Endometrial microvascular endothelial cells (primary cell): ENCODE results near the gene TSC22D4. TPM values are rescaled to one million over a fixed set of nuclear protein-coding genes. Genes with fewer than 3 reads are reported as not detected.

ENCODE experiments used
- in situ Hi-C: cut with HindIII; loops from 2 replicates; pipeline ENCODE4 v1.10.0; 2017; ENCODE audit warnings: low sequenced_read_pairs, low pct_unique_long_range_greater_than_20kb; ENCODE audit errors: inconsistent ontology term
- total RNA-seq: library from RNA; depleted of rRNA; stranded (reverse); fragments of >200 nt; gene quantifications from one replicate; pipeline ENCODE4 v1.2.3, GENCODE V29; 2015; ENCODE audit errors: inconsistent ontology term

TSC22D4 gene
- total RNA-seq, 1 donor from 2014 or later = 60.7 TPM

- in situ Hi-C loops = no loop called here
These were observed 45.8 kb downstream of the TSC22D4 start for GRCh38 chr7:100433276-100433591.

DNA sequence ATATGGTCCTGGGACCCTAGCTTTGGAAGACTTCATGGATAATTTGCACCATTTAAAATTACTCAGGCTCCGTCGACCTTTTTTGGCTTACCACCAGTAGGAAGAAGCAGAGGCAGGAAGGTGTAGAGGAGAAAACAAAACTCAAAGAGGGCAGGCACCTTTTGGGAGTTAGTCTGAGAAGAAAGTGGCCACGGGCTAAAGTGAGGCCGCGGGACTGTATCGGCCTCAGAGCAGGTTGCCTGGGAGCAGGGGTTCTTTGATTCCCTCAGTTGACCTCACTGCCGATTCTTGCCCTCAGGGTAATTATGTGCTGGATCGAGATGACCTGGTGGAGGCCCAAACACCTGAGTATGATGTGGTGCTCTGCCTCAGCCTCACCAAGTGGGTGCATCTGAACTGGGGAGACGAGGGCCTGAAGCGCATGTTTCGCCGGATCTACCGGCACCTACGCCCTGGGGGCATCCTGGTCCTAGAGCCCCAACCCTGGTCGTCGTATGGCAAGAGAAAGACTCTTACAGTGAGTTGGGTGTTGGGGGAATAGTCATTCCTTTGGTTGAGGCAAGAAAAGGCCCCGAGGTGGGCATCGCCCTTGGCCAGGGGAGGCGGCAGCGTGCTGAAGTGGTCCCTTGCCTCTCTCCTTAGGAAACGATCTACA is 46.3 kb downstream of the TSC22D4 start:
- in situ Hi-C loops = no loop called here

DNA sequence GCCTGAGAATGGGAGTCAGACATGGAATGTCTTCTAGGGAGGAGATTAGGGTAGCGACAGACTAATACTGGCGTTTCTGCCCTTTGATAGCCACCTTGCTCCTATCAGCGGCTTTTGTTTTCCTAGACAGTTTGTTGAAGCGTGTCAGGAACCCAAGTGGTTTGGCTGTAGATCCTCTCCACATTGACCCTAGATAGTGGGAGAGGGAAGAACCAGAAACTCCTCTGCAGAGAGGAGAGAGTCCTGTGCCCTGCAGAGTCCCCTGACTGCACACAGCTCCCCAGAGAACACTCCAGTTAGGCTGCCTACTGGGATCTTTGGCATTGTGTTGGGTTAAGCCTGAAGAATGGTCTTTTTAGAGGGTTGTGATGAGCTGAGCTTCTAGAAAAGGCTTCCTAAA is 47.0 kb downstream of the TSC22D4 start:
- in situ Hi-C loops = no loop called here

DNA sequence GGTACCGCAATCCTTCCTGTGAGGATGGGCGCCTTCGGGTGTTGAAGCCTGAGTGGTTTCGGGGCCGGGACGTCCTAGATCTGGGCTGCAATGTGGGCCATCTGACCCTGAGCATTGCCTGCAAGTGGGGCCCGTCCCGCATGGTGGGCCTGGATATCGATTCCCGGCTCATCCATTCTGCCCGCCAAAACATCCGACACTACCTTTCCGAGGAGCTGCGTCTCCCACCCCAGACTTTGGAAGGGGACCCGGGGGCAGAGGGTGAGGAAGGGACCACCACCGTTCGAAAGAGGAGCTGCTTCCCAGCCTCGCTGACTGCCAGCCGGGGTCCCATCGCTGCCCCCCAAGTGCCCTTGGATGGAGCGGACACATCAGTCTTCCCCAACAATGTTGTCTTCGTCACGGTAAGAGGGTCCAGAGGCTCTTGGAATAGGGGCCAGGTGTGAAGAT is 47.7 kb downstream of the TSC22D4 start:
- in situ Hi-C loops = no loop called here

- in situ Hi-C loops = no loop called here
These were observed 48.3 kb downstream of the TSC22D4 start for GRCh38 chr7:100430493-100431285.

DNA sequence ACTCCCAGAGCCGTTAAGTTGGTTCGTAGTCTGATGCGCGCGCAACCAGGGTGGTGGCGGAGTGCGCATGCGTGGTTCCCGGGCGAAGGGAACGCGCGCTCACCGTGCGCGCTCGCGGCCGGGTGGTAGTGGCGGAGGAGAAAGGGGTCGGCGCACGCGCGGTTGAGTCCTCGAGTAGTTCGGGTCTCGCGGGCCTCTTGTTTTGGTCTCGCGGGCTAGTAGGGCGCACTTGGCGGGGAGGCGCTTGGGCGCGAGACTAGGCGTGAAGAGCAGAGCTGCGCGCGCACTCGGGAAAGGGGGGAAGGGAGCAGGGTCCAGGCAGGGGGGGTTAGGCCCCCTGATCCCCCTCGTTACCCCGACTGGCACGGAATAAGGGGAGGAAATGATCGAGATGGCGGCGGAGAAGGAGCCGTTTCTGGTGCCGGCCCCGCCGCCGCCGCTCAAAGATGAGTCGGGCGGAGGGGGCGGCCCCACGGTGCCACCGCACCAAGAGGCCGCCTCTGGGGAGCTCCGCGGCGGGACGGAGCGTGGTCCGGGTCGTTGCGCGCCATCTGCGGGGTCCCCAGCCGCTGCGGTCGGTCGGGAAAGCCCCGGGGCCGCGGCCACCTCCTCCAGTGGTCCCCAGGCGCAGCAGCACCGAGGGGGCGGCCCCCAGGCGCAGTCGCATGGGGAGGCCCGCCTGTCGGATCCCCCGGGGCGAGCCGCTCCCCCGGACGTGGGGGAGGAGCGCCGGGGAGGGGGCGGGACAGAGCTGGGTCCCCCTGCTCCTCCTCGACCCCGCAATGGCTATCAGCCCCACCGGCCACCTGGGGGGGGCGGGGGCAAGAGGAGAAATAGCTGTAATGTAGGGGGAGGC is 49.1 kb downstream of the TSC22D4 start, which contains the start of gene MEPCE:
TSS of gene MEPCE (plus strand) at position 195 of the 856 bp plus-strand sequence. CDS start at position 383, 188 bp downstream.
- in situ Hi-C loops = no loop called here

DNA sequence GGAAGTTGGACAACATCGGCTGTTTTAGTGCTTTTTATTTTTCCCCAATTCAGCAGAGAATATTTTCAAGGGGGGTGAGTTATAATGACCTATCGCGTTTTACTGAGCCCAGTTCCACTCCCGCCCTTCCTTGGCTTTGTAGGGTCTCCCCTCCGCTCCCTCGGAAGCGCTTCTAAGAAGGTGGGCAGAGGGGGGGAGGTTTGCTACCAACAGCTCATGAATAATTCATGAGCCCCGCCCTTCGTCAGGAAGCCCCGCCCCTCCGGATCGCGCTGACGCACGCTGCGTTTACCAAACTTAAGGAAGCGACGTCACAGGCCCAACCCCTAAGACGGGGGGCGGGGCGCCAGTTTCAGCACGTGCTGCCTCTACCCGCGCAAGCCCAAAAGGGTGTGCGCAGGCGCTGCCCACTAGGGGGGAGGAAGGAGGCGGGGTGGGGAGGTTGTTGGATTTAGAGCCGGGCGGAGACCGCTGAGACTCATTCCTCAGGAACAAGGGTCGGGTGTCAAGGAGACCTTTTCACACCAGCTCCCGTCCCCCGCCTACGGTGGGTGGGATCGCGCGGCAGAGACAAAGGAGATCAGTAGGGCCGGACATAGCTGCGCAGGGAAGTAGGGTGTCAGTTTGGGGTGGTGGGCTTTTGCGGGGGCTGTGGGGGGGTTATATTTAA is 49.9 kb downstream of the TSC22D4 start:
- in situ Hi-C loops = no loop called here

- in situ Hi-C loops = no loop called here
These were observed 50.6 kb downstream of the TSC22D4 start, which contains the start of gene ZCWPW1 for GRCh38 chr7:100428199-100428966. ZCWPW1 (minus strand) TSS chr7:100428703; CDS start chr7:100420649, 8,054 bp downstream.

- in situ Hi-C loops = no loop called here
These were observed 51.2 kb downstream of the TSC22D4 start for GRCh38 chr7:100427762-100428198.

- in situ Hi-C loops = no loop called here
These were observed 52.5 kb downstream of the TSC22D4 start for GRCh38 chr7:100426516-100426915.

- in situ Hi-C loops = no loop called here
These were observed 53.7 kb downstream of the TSC22D4 start for GRCh38 chr7:100425347-100425746.

DNA sequence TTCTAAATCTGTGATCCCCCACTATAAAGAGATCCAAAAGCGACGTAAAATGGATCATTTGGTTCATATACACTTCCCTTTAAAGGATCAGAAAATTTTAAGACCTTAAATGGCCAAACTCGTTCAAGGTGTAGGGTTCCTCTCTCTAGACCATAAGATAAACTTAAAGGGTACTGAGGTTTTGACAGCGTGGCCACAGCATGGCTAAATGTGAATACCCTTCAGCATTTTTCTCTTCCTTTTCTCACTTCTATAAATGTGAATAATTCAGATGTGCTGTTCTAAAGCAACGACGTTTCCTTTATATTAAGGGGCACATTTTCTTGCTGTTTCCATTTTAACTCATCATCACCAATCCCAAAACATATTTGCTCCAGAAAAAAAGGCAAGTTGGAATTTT is 55.7 kb downstream of the TSC22D4 start:
- in situ Hi-C loops = no loop called here

DNA sequence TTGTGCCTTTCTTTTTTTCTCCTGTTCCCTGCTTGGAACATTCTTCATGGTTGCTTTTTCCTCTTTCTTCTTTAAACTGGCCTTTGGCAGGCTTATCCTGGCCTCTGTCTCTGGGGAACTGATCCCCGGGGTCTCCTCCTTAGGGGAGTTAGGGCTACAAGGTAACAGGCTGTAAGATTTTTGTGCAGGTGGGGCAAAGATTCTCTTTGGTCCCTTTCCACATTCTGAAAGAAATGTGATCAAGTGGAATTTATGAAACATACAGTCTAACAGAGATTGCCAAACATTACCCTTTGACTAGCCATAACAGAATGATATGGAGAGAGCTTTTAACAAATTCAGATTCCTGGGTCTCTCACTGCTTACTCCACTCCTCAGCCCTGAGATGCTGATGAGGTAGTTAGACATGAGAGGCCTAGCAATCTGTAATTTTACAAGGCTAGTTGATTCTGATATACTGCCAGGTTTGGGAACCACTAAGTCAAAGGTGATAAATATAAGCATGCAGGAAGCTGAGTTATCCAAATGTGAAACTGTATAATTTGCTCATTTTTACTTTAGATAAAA is 59.3 kb downstream of the TSC22D4 start:
- in situ Hi-C loops = no loop called here

GRCh38 chr7:100418930-100419659 is 59.9 kb downstream of the TSC22D4 start:
- in situ Hi-C loops = no loop called here
